K562 (cell line): Measurements from ENCODE around the gene CLCA2. TPM values are rescaled to one million over a fixed set of nuclear protein-coding genes. Genes with fewer than 3 reads are reported as not detected.

ENCODE experiments used
- ATAC-seq: fragments of 200-7000 bp; cut with Tn5 transposase; 3 replicates; pipeline ENCODE4 v1.9.1; 2020; ENCODE audit warnings: moderate library complexity
- BruUV-seq: library from RNA; stranded (reverse); fragments of 400-500 nt; replicated peaks from 2 replicates; lab custom pipeline; 2021; lab: Mats Ljungman, UMichigan
- CTCF ChIA-PET: fragments of 300-600 bp; formaldehyde crosslinking; extraction: SDS; loops from one replicate; lab custom pipeline; 2021; ENCODE audit warnings: low intra/inter-chr PET ratio; lab: Yijun Ruan, JAX
- POLR2A ChIA-PET: fragments of 300-600, 350-650 bp; sonication (Branson Sonifier 250); formaldehyde crosslinking; extraction: SDS; loops from one replicate; lab custom pipeline; 2021; ENCODE audit warnings: antibody characterized with exemption, inconsistent platforms; lab: Yijun Ruan, JAX
- DNase-seq, 4 experiments: peaks; one replicate each; pipeline versions ENCODE4 v3.0.0 to v3.0.0-alpha.2; 2011 to 2018; ENCODE audit warnings: low spot score in 3 of 4, mixed read lengths in 3 of 4; ENCODE audit errors: extremely low read depth in 1 of 4
- FAIRE-seq: peaks from 2 replicates; lab custom pipeline; 2011; peaks lifted over from hg19 to GRCh38; lab: Jason Lieb, UNC
- H2AFZ ChIP-seq: 2 replicates; pipeline ENCODE4 v1.6.0; 2011; ENCODE audit warnings: low read depth, low read length, control low read depth, inconsistent platforms
- H3K27ac ChIP-seq: fragments of 200-600 bp; 3 replicates; pipeline ENCODE4 v1.8.0; 2011; ENCODE audit warnings: low read depth, mild to moderate bottlenecking, control low read depth, inconsistent platforms, low read length, moderate library complexity, mixed read lengths; ENCODE audit errors: extremely low read depth
- H3K27me3 ChIP-seq, 2 experiments: fragments of 300-600 bp in 1 of 2; 2 replicates in 1 of 2; 3 replicates in 1 of 2; pipeline versions ENCODE4 v1.6.0 to v1.8.0; 2011; ENCODE audit warnings: inconsistent platforms in 2 of 2, low read length in 2 of 2, mild to moderate bottlenecking in 1 of 2, mixed read lengths in 1 of 2, moderate library complexity in 1 of 2; ENCODE audit not compliant: control insufficient read depth in 2 of 2, insufficient read depth in 2 of 2
- H3K36me3 ChIP-seq: fragments of 300-600 bp; 3 replicates; pipeline ENCODE4 v1.8.0; 2011; ENCODE audit warnings: mild to moderate bottlenecking, low read length, inconsistent platforms; ENCODE audit not compliant: control insufficient read depth, insufficient read depth
- H3K4me1 ChIP-seq, 2 experiments: fragments of 200-600 bp in 1 of 2; replicated peaks in 1 of 2; 2 replicates in 1 of 2; 3 replicates in 1 of 2; pipeline versions ENCODE4 v1.5.1 to v1.8.0; 2011; ENCODE audit warnings: inconsistent platforms in 2 of 2, low read length in 2 of 2, mild to moderate bottlenecking in 1 of 2, mixed read lengths in 1 of 2, moderate library complexity in 1 of 2; ENCODE audit not compliant: control insufficient read depth in 2 of 2, insufficient read depth in 2 of 2
- H3K4me2 ChIP-seq: 2 replicates; pipeline ENCODE4 v1.6.1; 2011; ENCODE audit warnings: low read length, control low read depth, inconsistent platforms, mixed read lengths; ENCODE audit not compliant: insufficient read depth
- H3K4me3 ChIP-seq: fragments of 200-600 bp; sonication (generic), shearing (Covaris generic); 2 replicates; pipeline ENCODE4 v1.5.1; 2016; ENCODE audit warnings: control low read depth, inconsistent platforms
- H3K79me2 ChIP-seq: fragments of 200-600 bp; 3 replicates; pipeline ENCODE4 v1.8.0; 2011; ENCODE audit warnings: low read length, inconsistent platforms; ENCODE audit not compliant: control insufficient read depth, insufficient read depth
- H3K9ac ChIP-seq, 2 experiments: 2 replicates each; pipeline versions ENCODE4 v1.6.0 to v1.6.1; 2011; ENCODE audit warnings: low read depth in 2 of 2, low read length in 2 of 2, control low read depth in 1 of 2, inconsistent platforms in 1 of 2, mild to moderate bottlenecking in 1 of 2, mixed read lengths in 1 of 2; ENCODE audit not compliant: insufficient read depth in 1 of 2
- H3K9me1 ChIP-seq: one replicate; pipeline ENCODE4 v1.6.0; 2011; ENCODE audit warnings: inconsistent platforms, mild to moderate bottlenecking, low read length, moderate library complexity; ENCODE audit not compliant: control insufficient read depth, insufficient read depth
- H3K9me3 ChIP-seq: replicated peaks from 2 replicates; pipeline ENCODE4 v1.5.1; 2011; ENCODE audit warnings: low read depth, low read length, inconsistent platforms; ENCODE audit not compliant: control insufficient read depth, insufficient read depth
- H4K20me1 ChIP-seq: replicated peaks from 2 replicates; pipeline ENCODE4 v1.6.1; 2011; ENCODE audit warnings: low read length, inconsistent platforms, mixed read lengths; ENCODE audit not compliant: control insufficient read depth, insufficient read depth
- ARID4B ChIP-seq: sonication (generic); formaldehyde crosslinking; IDR thresholded peaks from 2 replicates; pipeline ENCODE4 v1.8.0; 2022; ENCODE audit warnings: mild to moderate bottlenecking, missing genetic modification reagents
- BACH1 ChIP-seq: fragments of 200-800 bp; sonication (Bioruptor generic); IDR thresholded peaks from 2 replicates; pipeline ENCODE4 v1.6.1; 2016; ENCODE audit warnings: missing genetic modification characterization, missing compliant biosample characterization
- BDP1 ChIP-seq: IDR thresholded peaks from 3 replicates; pipeline ENCODE4 v1.6.1; 2011; ENCODE audit not compliant: insufficient read length, insufficient read depth
- CHAMP1 ChIP-seq: fragments of 450-650 bp; IDR thresholded peaks from 2 replicates; pipeline ENCODE4 v1.6.1; 2016; ENCODE audit warnings: mild to moderate bottlenecking
- DPF2 ChIP-seq: fragments of 450-650 bp; IDR thresholded peaks from 2 replicates; pipeline ENCODE4 v1.6.1; 2016
- FUS ChIP-seq: fragments of 200-400 bp; formaldehyde crosslinking; optimal IDR thresholded peaks from 2 replicates; pipeline ENCODE3; 2017; ENCODE audit warnings: low read depth, low read length
- HLTF ChIP-seq: fragments of 450-650 bp; IDR thresholded peaks from 2 replicates; pipeline ENCODE4 v1.6.1; 2016
- HMGN3 ChIP-seq: IDR thresholded peaks from 2 replicates; pipeline ENCODE4 v1.6.1; 2011; ENCODE audit warnings: borderline replicate concordance, low read depth, mild to moderate bottlenecking, mixed read lengths, low read length; ENCODE audit not compliant: insufficient read length; ENCODE audit errors: extremely low read depth
- MYBL2 ChIP-seq, 2 experiments: fragments of 450-650 bp in 1 of 2; sonication (generic) in 1 of 2; formaldehyde crosslinking in 1 of 2; IDR thresholded peaks; 2 replicates each; pipeline versions ENCODE4 v1.6.1 to v1.8.1; 2017 to 2022; ENCODE audit warnings: borderline replicate concordance in 1 of 2, inconsistent platforms in 1 of 2, low read depth in 1 of 2, mild to moderate bottlenecking in 1 of 2, missing genetic modification reagents in 1 of 2, moderate library complexity in 1 of 2
- NR3C1 ChIP-seq: sonication (generic); formaldehyde crosslinking; IDR thresholded peaks from 2 replicates; pipeline ENCODE4 v1.8.1; 2022; ENCODE audit warnings: missing genetic modification reagents
- SREBF2 ChIP-seq: sonication (generic); formaldehyde crosslinking; IDR thresholded peaks from 2 replicates; pipeline ENCODE4 v1.4.0; 2020; ENCODE audit warnings: mild to moderate bottlenecking, missing genetic modification reagents
- ZNF639 ChIP-seq, 2 experiments: fragments of 200-800 bp in 1 of 2; sonication (Bioruptor generic) in 1 of 2; sonication (generic) in 1 of 2; formaldehyde crosslinking in 1 of 2; IDR thresholded peaks in 1 of 2; conservative IDR thresholded peaks in 1 of 2; 2 replicates each; pipeline versions ENCODE4 v1.5.0 to v1.6.1; 2016 to 2020; ENCODE audit warnings: missing compliant biosample characterization in 1 of 2, missing genetic modification characterization in 1 of 2, missing genetic modification reagents in 1 of 2
- ZNF785 ChIP-seq: fragments of 250-450 bp; sonication (Bioruptor Pico); IDR thresholded peaks from 2 replicates; pipeline ENCODE4 v1.4.0; 2020; ENCODE audit warnings: mild to moderate bottlenecking
- WGBS: fragments of 100-300 bp; shearing (Covaris generic); methylation state at CpG from one replicate; pipeline ENCODE4 v1.1.6; 2016; ENCODE audit warnings: low coverage, mixed read lengths; ENCODE audit not compliant: insufficient coverage; ENCODE audit errors: missing lambda C conversion rate; 5-methylcytosine and 5-hydroxymethylcytosine counted together
- in situ Hi-C: fragments of 300-500 bp; cut with MboI; formaldehyde crosslinking; loops from 4 replicates; pipeline ENCODE4 v1.15.0; 2018; ENCODE audit warnings: inconsistent platforms, mixed read lengths
- intact Hi-C: fragments of 100-400 bp; cut with micrococcal nuclease; formaldehyde crosslinking; loops from 2 replicates; pipeline ENCODE4 v1.14.2; 2022
- polyA plus RNA-seq, 8 experiments: library from polyadenylated mRNA; depleted of rRNA in 4 of 8; stranded (reverse) in 5 of 8; unstranded in 3 of 8; fragments of >200 nt; fragmentation: Nextera tagmentation in 2 of 8; fragmentation: Illumina TruSeq in 1 of 8; extraction: Ambion mirVana in 2 of 8; extraction: Trizol in 1 of 8; gene quantifications; 2 replicates each; pipeline versions ENCODE4 v1.2.1 to v1.2.3, GENCODE V29; 2011 to 2014; ENCODE audit warnings: inconsistent platforms in 1 of 8, missing spikeins in 1 of 8
- total RNA-seq, 7 experiments: library from RNA; depleted of rRNA in 6 of 7; stranded (reverse); fragments of >200 nt in 6 of 7; fragmentation: Illumina TruSeq in 2 of 7; extraction: Trizol in 2 of 7; gene quantifications; 2 replicates each; pipeline versions ENCODE4 v1.2.1 to v1.2.3, GENCODE V29; 2011 to 2021; ENCODE audit warnings: low replicate concordance in 1 of 7

CLCA2 gene
- total and polyA plus RNA-seq, 9 of the 15 experiments (the other 6 are each of a cell fraction or from before 2014, with no cell fraction given), result 0.03 TPM; not detected in 8

- H3K4me2 ChIP-seq, result no peak overlapping the region; the same call in 1 of the 2 replicates
- ATAC-seq (peak; percentile 98), FAIRE-seq (peak; percentile 62), DNase-seq (peak; percentile 44 to 59 (median 52))
- H3K79me2 ChIP-seq, result no peaks in the 10 kb centered on the region
- ChIA-PET POLR2A (no interaction called here), CTCF (no interaction called here)
- H3K9me1 ChIP-seq, result no peaks in the 10 kb centered on the region
- BruUV-seq, result no TSS peak
- no peak overlapping the region for H3K9ac ChIP-seq
- in situ Hi-C loops (no loop called here), intact Hi-C loops (no loop called here)
- WGBS, result 27% methylated on average over 6 of the region's 6 CpGs
- H4K20me1 ChIP-seq, result no peaks in the 10 kb centered on the region
- H3K36me3 ChIP-seq, result no peaks in the 10 kb centered on the region
- H3K9me3 ChIP-seq, result no peaks in the 10 kb centered on the region
- peak overlapping the region; percentile 88 for H2AFZ ChIP-seq
- H3K27ac ChIP-seq, result no peak overlapping the region
- H3K4me3 ChIP-seq, result no peak overlapping the region
- H3K27me3 ChIP-seq, result 0 out of 5 replicates have a peak, but pooled peaks cover 0 to 5% of the 10 kb centered on the region in 2 experiments
- peaks cover 0 to 8% of the 10 kb centered on the region in 2 experiments; a peak in 2 of 5 replicates for H3K4me1 ChIP-seq
- TF ChIP-seq BDP1 (no peak), FUS (no peak), DPF2 (0 out of 2 replicates have a peak, but pooled peaks have one; percentile 25), HLTF (no peak), NR3C1 (CRISPR knock-in tag) (no peak), HMGN3 (no peak), SREBF2 (CRISPR knock-in tag) (no peak), BACH1 (tag) (0 out of 2 replicates have a peak, but pooled peaks have one; percentile 33), MYBL2 (IDR thresholded peaks at IDR 0.05; ENCODE audit: low read depth) (no peak), MYBL2 (CRISPR knock-in tag; IDR thresholded peaks at IDR 0.05; ENCODE audit: borderline replicate concordance) (no peak), CHAMP1 (no peak), ARID4B (CRISPR knock-in tag) (no peak), ZNF785 (CRISPR knock-in tag) (no peak), ZNF639 (CRISPR knock-in tag; conservative IDR thresholded peaks at IDR 0.05 in 1 of 2, IDR thresholded peaks at IDR 0.05 in 1 of 2) (no peak)
These were observed 14.5 kb upstream of the CLCA2 start for GRCh38 chr1:86409416-86410021.
